GM19035 (cell line): ENCODE data around the gene ACADSB.

Experiments used
- ATAC-seq: cut with Tn5 transposase; IDR thresholded peaks from one replicate; pipeline ENCODE4 v1.9.1; 2021; ENCODE audit not compliant: unreplicated experiment

Gene ACADSB

DNA sequence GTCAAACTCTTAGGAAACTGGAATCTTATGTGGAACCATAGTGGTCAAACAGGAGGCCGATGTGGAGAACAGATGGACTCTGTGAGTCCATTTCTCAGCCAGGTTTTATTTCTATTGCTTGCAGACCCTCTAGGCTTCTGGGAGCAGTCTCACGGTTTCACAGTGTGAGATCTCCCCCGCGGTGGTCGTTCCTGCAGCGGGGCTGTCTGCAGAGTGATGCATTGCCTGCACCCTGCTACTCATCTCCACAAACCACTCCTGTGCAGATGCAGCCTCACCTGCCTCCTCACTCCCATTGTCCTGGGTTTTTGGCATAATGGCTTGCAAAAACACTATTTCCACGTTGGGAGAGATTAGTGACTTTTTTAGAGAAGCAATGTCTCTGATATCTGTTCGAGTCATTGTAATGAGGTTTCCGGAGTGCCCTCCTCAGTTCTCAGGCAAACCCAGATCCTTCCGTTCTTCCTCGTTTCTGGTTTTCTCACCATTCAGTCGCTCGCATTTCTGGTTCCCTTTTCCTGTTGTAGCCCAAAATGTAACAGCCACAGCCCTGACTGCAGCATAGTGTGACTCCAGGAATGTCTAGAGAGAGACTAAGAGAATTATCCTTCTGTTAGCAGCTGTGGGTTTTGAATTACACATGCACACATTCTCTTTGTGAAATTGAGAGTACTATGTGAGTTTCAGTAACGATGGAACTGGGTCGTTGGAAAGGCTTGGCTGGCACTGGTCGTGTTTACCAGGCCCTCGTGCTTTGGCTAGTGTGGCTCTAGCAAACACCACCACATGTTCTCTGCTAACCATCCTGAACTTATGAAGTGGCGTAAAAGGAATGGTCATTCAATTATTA, 30.2 kb downstream of the ACADSB start:
- ATAC-seq, result no peak

DNA sequence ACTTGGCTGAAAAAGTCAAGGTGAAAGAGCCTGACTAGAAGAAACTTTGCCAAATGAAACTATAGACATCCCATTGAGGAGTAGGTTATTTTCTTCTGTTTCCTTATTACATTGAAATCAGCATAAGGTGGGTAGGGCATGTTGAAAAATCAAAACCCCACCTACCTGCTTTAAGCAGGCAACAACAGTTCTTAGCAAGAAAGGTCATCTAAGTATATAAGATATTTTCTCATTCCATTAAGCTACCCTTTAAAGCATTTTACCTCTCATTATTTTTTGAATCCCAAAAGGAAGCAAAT, 30.8 kb downstream of the ACADSB start:
- ATAC-seq, result no peak

DNA sequence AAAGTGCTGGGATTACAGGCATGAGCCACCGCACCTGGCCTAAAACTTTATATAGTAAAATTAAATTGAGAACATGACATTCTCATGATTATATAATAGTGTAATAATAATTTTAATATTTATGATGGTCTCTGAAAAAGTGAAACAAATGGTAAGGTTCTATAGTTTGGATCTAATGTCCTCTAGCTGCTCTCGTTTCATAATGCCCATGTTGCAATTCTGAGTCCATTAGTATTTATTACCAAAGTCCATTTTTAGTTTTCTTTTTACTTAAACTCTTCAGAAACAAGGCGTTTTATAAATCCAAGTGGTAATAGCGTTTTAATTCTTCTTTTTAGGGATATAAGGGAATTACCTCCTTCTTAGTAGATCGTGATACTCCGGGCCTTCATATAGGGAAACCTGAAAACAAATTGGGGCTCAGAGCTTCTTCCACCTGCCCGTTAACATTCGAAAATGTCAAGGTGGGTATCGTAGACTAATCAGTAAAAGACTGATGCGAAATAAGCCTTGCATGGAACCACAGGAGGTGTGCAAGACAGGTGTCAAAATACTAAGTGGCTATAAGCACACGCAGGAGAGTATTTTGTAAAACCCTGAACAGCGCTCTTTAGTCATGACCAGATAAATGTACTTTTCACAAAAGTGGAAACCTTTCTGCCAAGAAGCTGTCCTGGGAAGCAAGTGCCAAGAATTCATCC, 34.1 kb downstream of the ACADSB start:
- no peak for ATAC-seq

DNA sequence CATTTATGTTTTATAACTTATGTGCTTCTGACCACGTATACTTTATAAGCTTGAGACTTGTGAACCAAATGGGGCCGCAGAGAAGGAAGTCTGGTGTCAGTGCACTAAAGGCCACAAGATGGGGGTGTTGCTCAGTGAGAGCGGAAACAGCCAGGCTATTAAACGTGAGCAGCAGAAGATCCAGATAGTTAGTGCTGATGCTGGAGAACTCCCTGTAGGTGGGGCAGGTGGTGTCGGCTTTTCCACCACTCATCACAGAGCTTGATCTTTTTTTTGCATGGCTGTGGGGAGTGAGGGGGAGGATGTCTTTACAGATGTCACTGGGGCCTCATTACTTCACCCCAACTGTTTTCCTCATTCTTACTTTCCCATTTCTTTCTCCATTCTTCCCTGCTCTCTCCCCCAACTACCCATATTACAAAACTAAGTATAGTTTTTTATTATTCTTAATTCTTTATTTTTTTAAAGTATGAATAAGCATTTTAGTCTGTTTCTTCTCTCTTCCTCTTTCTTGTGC, 34.7 kb downstream of the ACADSB start:
- ATAC-seq, result peak; percentile 82

DNA sequence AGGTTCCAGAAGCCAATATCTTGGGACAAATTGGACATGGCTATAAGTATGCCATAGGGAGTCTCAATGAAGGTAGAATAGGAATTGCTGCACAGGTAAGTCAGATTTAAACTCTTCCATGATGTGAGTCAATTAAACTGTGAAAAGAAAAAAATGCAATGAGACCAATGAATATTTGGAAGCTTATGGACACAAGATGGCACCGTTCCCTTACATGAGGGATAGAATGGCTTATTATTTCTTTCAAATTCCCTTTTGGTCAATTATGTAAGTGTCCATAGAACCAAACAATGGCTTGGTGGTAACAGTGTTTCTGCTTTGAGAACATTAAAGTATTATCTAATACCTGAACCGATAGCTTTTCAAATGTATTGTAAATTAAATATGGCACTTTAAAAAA, 35.6 kb downstream of the ACADSB start:
- ATAC-seq, result no peak

DNA sequence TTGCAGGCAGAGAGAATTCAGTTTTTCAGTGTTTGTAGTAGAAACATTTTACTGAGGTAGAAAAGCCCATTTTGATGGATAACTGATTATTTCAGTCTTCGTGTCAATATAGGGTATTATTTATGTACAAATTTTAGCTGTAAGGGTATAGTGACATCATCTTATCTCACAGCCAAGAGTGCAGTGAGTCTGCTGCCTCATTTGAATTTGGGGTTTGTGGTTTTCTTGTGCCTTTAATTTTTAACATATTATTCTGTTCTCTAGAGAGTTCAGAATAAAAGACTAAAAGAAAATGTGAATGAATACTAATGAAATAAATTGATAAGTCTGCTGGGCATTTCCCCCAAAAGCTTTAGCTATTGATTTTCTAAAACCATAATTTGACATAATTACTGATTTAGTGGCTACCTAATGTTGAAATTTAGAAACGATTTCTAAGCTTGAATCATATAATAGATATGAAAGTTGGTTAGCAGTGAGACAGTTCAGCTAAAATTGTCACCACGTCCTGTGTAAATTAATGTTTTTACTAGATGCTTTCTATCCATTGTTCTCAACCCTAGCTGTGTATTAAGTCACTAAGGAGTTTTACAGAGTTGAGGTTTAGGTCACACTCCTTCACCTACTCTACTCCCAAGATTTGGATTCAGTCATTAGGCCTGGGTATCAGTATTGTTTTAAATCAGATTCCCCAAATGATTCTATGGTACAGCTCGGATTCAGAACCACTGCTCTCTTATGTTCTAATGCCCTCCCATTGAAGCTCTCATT, 37.3 kb downstream of the ACADSB start:
- no peak for ATAC-seq

DNA sequence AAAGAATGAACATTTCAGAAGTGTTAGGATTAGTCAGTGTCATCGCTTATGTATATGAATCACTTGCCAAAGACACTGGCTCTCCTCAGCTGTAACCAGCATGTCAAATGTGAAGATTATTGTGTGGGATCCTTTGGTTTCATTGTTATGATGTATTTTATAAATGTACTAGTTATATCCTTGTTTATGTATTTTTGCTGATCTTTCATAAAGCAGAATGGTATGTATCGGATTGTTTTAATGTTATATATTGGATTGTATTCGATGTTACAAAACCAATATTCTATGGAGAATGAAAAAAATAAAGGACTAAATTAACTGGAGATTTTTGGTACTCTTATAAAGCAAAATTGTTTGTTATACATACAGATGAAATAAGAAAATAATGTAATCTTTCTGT, 49.2 kb downstream of the ACADSB start:
- ATAC-seq, result no peak

DNA sequence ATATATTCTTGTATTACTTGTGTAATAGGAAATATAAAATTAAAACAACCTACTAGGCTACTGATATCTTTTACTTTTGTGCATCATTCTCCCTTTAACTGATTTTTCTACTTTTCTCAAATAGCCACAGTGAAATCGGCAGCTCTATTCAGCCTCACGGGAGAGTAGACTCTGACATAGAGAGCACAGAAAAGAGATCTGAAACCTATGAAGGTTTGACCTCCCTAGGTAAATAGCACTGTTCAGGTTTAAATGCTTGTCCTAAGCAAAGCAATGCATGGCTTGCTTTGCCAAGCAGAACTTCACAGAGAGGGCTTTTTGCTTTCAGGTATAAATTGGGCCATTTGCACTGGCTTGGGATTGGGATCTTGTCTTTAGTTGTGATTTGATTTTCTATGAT, 53.1 kb downstream of the ACADSB start:
- no peak for ATAC-seq

DNA sequence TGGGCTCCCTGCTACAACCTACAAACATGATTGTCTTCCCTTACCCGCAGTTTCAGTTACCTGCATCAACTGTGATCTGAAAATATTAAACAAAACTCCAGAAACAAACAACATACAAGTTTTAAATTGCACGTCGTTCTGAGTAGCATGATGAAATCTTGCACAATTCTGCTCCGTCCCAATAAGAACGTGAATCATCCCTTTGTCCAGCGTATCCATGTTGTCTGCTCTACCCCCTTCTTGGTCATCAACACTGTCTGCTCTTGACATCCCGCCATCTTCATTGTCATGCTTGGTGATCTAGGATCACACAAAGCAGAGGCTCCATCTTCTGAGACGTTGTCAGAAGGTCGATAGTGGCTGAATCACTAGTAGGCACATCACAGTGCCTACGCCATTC, 53.9 kb downstream of the ACADSB start:
- ATAC-seq, result no peak

DNA sequence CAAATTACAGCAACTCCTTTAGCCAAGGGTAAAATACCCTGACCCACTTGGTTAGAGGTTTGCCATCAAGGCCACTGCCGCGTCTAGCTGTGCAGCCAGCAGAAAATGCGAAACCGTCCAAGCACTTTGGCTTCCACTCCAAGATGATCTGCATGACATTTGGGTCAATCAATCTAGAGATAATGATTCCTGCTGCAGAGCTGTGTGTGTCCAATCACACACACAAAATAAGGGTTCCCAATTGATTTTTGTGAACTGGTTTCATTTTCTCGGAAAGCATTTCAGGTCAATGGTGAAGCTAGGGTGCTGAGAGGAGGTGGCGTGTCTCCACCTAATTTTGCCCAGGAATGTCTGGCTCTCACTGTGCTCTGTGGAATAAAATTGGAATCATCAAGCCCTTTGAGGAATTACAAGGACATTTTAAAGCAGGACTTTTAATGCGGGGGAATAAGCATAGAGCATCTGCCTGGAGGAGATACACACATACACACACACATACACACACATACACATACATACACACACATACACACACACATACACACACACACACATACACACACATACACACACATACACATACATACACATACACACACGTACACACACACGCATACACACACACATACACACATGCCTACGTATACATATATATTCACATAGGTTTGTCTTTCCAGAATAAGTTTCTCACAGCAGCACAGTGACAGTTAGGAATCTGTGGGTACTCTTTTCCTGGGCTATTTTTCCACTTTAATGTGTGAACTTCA, 59.5 kb downstream of the ACADSB start:
- ATAC-seq, result no peak

DNA sequence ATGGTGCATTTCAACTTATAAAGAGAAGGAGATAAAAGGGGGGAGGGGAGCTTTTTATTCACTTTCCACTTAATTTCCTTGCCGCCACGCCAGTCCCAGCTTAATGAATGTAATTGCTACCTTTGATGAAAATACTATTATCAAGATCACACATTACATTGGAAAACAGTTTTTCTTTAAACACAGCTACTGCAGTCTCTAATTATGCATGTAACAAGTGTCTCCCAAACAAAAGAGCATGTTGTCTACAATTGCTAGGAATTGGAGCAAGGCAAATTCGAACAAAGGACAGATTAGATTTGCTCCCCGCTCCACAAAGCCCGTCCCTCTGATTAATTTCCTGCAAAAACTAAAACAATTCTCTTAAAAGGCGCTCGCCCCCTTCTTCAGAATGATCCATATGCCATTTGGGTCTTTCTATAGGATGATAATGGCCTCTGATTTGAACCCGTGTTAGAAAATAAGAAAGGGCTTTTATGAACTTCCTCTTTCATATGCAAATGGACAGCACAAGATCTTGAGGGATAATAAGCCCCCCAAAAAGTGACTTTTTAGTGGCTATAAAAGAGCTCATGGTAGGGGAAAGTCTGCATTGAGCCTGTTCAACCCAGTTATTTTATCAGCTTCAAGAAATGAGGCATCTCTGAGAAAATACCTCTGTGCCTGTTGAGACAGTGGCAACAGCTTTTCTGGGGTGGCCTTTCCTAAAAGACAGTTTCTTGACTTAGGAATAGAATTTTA, 60.6 kb downstream of the ACADSB start:
- no peak for ATAC-seq

DNA sequence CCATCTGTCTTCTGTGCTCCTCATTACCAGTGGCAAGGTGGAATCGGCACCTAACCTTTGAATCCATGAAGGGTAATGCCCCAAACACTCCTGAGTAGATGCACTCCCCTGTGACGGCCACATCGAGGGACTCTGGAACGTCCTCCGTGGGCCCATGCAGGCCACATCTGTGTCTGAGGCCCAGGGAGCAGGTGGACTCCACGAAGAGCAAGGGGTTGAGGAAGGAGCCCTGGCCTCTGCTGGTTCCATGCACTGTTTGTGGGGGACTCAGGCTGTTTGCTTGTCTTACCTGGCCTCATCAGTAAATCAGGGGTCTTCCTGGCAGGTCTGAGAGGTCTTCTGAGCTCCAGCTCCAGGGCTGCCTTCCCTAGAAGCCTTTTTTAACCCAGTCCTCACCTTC, 64.4 kb downstream of the ACADSB start:
- ATAC-seq, result no peak

DNA sequence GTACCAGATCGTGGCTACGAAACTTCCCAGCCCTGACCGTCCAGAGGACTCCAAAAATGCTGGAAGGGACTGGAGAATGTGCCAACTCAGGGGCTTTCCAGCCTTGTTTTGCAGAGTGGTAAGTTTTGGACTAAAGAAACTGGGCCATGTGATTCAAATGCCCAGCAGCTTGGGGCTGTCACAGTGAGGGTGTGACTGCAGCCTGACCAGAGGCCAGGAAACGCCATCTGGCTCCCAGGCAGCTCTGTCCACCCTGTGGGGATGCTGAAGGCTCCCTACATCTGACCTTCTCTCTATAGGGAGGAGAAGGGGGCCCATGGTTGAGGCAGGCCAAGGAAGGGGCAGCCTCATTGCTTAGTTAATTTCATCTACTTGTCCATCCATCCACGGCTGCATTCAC, 65.4 kb downstream of the ACADSB start:
- ATAC-seq, result no peak

DNA sequence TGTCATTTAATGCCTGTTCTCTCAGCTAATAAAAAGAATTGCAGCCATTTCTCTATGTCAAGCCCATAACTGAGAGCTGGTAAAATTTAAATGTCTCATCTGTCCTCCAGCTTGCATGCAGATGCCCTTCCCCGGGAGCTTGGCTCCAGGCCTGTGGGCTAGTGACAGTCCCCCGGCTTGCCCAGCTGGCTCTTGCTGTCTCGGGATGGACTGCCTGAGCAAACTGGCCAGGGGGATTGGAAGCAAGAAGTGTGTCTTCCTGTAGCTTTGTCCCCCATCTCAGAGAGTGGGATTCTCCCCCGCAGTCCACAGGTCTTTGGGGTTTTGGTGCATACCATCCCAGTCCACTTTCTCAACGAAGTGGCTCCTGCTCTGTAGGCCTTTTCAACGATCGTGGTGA, 73.1 kb downstream of the ACADSB start:
- ATAC-seq, result no peak

DNA sequence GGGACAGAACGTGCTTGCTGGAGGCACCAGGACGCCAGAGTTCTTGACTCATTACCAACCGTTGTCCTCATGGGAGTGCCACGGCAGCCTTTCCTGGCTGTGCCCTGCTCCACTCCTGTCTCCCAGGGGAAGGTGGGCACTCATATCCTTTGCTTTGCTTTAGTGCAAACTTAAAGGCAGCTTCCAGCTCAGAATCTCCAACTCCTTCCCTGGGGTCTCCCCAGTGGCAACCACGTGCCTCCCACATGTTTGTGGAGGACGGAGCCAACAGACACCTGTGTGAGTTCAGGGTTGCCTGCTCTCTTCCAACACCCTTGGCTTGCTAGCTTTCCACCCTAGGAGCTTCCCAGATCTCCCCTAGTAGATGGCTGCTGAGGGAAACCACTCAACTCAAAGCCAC, 75.0 kb downstream of the ACADSB start:
- ATAC-seq, result no peak

DNA sequence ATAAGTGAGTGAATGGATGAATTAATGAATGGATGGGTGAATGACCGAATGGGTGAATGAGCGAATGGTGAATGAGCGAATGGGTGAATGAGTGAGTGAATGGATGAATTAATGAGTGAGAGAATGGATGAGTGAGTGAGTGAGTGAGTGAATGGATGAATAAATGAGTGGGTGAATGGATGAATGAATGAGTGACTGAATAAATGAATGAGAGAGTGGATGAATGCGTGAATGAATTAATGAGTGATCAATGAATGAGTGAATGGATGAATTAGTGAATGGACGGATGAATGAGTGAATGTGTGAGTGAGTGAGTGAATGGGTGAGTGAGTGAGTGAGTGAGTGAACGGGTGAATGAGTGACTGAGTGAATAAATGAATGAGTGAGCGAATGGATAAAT, 77.5 kb downstream of the ACADSB start:
- ATAC-seq, result no peak

DNA sequence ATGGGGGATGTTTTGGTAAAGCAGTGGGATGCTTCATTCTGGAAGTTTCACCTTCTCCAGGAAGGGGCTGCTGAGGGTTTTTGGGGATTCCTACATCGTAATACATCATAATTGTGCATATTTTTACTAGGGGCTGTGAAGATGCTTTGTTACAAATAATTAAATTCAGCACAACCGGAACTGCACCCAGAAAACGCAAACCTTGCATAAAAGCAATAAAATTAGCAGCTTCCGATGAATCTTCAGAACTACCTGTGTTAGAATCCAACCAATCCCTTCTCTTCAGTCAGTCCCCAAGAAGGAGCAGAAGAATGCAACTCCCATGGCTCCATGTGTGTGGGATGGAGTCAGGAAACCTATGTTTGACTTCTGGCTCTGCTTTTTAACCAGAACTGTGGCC, 78.5 kb downstream of the ACADSB start:
- ATAC-seq, result no peak

DNA sequence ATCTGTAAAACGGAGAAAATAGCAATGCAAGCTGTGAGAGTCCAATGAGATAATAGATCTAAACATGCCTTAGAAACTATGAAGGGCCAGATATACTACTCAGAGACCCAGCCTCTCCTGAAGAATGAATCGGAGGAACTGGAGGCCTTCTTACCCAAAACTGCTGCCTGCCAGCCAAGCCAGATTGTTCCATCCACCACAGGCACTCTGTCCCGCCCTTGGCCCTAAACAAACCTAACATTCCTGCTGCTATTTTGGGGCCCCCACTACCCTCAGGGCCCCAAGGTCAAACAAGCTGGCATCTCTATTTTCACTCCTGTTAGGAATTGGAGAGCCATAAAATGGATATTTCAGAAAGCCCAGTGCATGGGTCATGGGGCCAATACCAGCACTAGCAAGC, 79.0 kb downstream of the ACADSB start:
- no peak for ATAC-seq

DNA sequence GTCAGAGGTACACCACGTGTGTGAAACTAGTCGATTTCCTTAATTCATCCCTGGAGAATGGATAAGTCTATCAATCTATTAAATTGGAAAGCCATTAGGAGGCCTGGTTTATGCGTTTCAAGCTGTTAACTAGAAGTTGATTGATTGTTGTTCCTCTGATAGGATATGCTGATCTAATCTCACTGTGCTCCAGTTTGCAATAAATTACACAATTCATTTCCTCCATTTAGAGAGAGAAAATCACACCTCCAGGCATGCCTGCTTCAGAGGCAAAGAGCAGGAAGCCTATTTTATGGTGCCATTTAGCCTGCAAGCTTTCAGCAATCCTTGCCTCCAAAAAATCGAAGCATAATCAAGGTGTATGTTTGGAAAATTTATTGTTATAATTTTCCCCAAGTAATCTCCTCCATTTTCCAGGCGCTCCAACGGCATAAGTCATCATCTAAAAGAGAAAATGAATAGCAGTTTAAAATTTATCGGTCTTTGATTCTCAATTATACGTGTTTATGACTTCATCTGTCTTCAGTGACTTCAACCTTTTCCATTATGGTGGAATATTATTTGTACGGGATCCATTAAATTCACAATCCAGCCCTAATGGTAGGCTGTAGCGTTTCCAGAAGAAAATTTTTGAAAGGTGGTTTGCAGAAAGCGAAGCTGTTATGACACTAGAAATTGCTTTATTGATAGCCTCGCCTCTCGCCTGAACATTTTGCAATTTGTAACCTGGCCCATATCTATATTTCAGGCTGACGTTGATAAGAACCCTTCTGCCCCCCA, 84.0 kb downstream of the ACADSB start:
- no peak for ATAC-seq

DNA sequence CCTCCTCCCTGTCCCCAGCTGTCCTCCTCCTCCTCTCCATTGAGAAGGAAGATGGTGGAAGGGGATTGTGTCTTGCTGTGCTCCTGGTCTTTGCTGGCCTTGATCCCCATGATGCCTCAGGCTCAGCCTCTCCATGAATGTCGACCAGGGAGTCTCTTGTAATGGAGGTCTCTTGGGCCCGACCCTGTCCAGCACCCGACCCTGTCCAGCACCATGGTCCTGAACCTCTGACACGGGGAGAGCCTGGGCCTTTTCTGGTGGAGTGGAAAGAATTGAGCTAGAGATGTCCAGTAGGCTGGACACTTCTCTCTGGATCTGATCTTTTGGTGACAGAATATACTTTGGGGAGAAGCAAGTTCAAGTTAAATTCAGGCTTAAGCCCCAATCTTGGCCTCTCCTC, 84.7 kb downstream of the ACADSB start:
- ATAC-seq, result no peak
